K562 (cell line): ENCODE measurements around the gene NEURL4. TPM values are rescaled to one million over a fixed set of nuclear protein-coding genes. Genes with fewer than 3 reads are reported as not detected.

ENCODE experiments used
- ATAC-seq: fragments of 200-7000 bp; cut with Tn5 transposase; 3 replicates; pipeline ENCODE4 v1.9.1; 2020; ENCODE audit warnings: moderate library complexity
- BruUV-seq: library from RNA; stranded (reverse); fragments of 400-500 nt; replicated peaks from 2 replicates; lab custom pipeline; 2021; lab: Mats Ljungman, UMichigan
- CTCF ChIA-PET: fragments of 300-600 bp; formaldehyde crosslinking; extraction: SDS; loops from one replicate; lab custom pipeline; 2021; ENCODE audit warnings: low intra/inter-chr PET ratio; lab: Yijun Ruan, JAX
- POLR2A ChIA-PET: fragments of 300-600, 350-650 bp; sonication (Branson Sonifier 250); formaldehyde crosslinking; extraction: SDS; loops from one replicate; lab custom pipeline; 2021; ENCODE audit warnings: antibody characterized with exemption, inconsistent platforms; lab: Yijun Ruan, JAX
- DNase-seq, 4 experiments: peaks; one replicate each; pipeline versions ENCODE4 v3.0.0 to v3.0.0-alpha.2; 2011 to 2018; ENCODE audit warnings: low spot score in 3 of 4, mixed read lengths in 3 of 4; ENCODE audit errors: extremely low read depth in 1 of 4
- FAIRE-seq: peaks from 2 replicates; lab custom pipeline; 2011; peaks lifted over from hg19 to GRCh38; lab: Jason Lieb, UNC
- H2AFZ ChIP-seq: 2 replicates; pipeline ENCODE4 v1.6.0; 2011; ENCODE audit warnings: low read depth, low read length, control low read depth, inconsistent platforms
- H3K27ac ChIP-seq: fragments of 200-600 bp; 3 replicates; pipeline ENCODE4 v1.8.0; 2011; ENCODE audit warnings: low read depth, mild to moderate bottlenecking, control low read depth, inconsistent platforms, low read length, moderate library complexity, mixed read lengths; ENCODE audit errors: extremely low read depth
- H3K27me3 ChIP-seq, 2 experiments: fragments of 300-600 bp in 1 of 2; 2 replicates in 1 of 2; 3 replicates in 1 of 2; pipeline versions ENCODE4 v1.6.0 to v1.8.0; 2011; ENCODE audit warnings: inconsistent platforms in 2 of 2, low read length in 2 of 2, mild to moderate bottlenecking in 1 of 2, mixed read lengths in 1 of 2, moderate library complexity in 1 of 2; ENCODE audit not compliant: control insufficient read depth in 2 of 2, insufficient read depth in 2 of 2
- H3K36me3 ChIP-seq: fragments of 300-600 bp; 3 replicates; pipeline ENCODE4 v1.8.0; 2011; ENCODE audit warnings: mild to moderate bottlenecking, low read length, inconsistent platforms; ENCODE audit not compliant: control insufficient read depth, insufficient read depth
- H3K4me1 ChIP-seq, 2 experiments: fragments of 200-600 bp in 1 of 2; replicated peaks in 1 of 2; 2 replicates in 1 of 2; 3 replicates in 1 of 2; pipeline versions ENCODE4 v1.5.1 to v1.8.0; 2011; ENCODE audit warnings: inconsistent platforms in 2 of 2, low read length in 2 of 2, mild to moderate bottlenecking in 1 of 2, mixed read lengths in 1 of 2, moderate library complexity in 1 of 2; ENCODE audit not compliant: control insufficient read depth in 2 of 2, insufficient read depth in 2 of 2
- H3K4me2 ChIP-seq: 2 replicates; pipeline ENCODE4 v1.6.1; 2011; ENCODE audit warnings: low read length, control low read depth, inconsistent platforms, mixed read lengths; ENCODE audit not compliant: insufficient read depth
- H3K4me3 ChIP-seq: fragments of 200-600 bp; sonication (generic), shearing (Covaris generic); 2 replicates; pipeline ENCODE4 v1.5.1; 2016; ENCODE audit warnings: control low read depth, inconsistent platforms
- H3K79me2 ChIP-seq: fragments of 200-600 bp; 3 replicates; pipeline ENCODE4 v1.8.0; 2011; ENCODE audit warnings: low read length, inconsistent platforms; ENCODE audit not compliant: control insufficient read depth, insufficient read depth
- H3K9ac ChIP-seq, 2 experiments: 2 replicates each; pipeline versions ENCODE4 v1.6.0 to v1.6.1; 2011; ENCODE audit warnings: low read depth in 2 of 2, low read length in 2 of 2, control low read depth in 1 of 2, inconsistent platforms in 1 of 2, mild to moderate bottlenecking in 1 of 2, mixed read lengths in 1 of 2; ENCODE audit not compliant: insufficient read depth in 1 of 2
- H3K9me1 ChIP-seq: one replicate; pipeline ENCODE4 v1.6.0; 2011; ENCODE audit warnings: inconsistent platforms, mild to moderate bottlenecking, low read length, moderate library complexity; ENCODE audit not compliant: control insufficient read depth, insufficient read depth
- H3K9me3 ChIP-seq: replicated peaks from 2 replicates; pipeline ENCODE4 v1.5.1; 2011; ENCODE audit warnings: low read depth, low read length, inconsistent platforms; ENCODE audit not compliant: control insufficient read depth, insufficient read depth
- H4K20me1 ChIP-seq: replicated peaks from 2 replicates; pipeline ENCODE4 v1.6.1; 2011; ENCODE audit warnings: low read length, inconsistent platforms, mixed read lengths; ENCODE audit not compliant: control insufficient read depth, insufficient read depth
- ATF7 ChIP-seq: fragments of 450-650 bp; IDR thresholded peaks from 2 replicates; pipeline ENCODE4 v1.7.1; 2014; ENCODE audit warnings: mild to moderate bottlenecking, moderate library complexity
- BDP1 ChIP-seq: IDR thresholded peaks from 3 replicates; pipeline ENCODE4 v1.6.1; 2011; ENCODE audit not compliant: insufficient read length, insufficient read depth
- CHD1 ChIP-seq: fragments of 200-600 bp; sonication (generic); IDR thresholded peaks from one replicate; pipeline ENCODE4 v1.6.1; 2012; ENCODE audit warnings: mild to moderate bottlenecking, moderate library complexity, low read length, inconsistent platforms
- DDX20 ChIP-seq: fragments of 450-650 bp; IDR thresholded peaks from 2 replicates; pipeline ENCODE4 v1.6.1; 2016; ENCODE audit warnings: missing genetic modification characterization, low read depth, mild to moderate bottlenecking, missing compliant biosample characterization, moderate library complexity
- DIDO1 ChIP-seq: fragments of 450-650 bp; IDR thresholded peaks from 2 replicates; pipeline ENCODE4 v1.6.1; 2016; ENCODE audit warnings: low read depth, missing biosample characterization, missing genetic modification characterization
- EP400 ChIP-seq: fragments of 450-650 bp; IDR thresholded peaks from 2 replicates; pipeline ENCODE4 v1.6.1; 2017; ENCODE audit warnings: antibody characterized with exemption, mild to moderate bottlenecking, moderate library complexity
- FOXM1 ChIP-seq, 2 experiments: fragments of 450-650 bp in 1 of 2; sonication (generic) in 1 of 2; formaldehyde crosslinking in 1 of 2; IDR thresholded peaks; 2 replicates each; pipeline versions ENCODE4 v1.6.1 to v1.9.0; 2017 to 2022; ENCODE audit warnings: low read depth in 2 of 2, mild to moderate bottlenecking in 2 of 2, missing genetic modification reagents in 1 of 2, moderate library complexity in 1 of 2
- GTF2E2 ChIP-seq: fragments of 200-800 bp; sonication (Bioruptor generic); IDR thresholded peaks from 2 replicates; pipeline ENCODE4 v1.6.1; 2016; ENCODE audit warnings: missing genetic modification characterization, missing compliant biosample characterization
- PREB ChIP-seq: sonication (generic); formaldehyde crosslinking; IDR thresholded peaks from 2 replicates; pipeline ENCODE4 v1.8.1; 2023; ENCODE audit warnings: mild to moderate bottlenecking, missing genetic modification reagents
- PRPF4 ChIP-seq: fragments of 200-400 bp; formaldehyde crosslinking; IDR thresholded peaks from one replicate; pipeline ENCODE4 v1.6.1; 2017; ENCODE audit warnings: low read length, low read depth, mild to moderate bottlenecking; ENCODE audit not compliant: insufficient read depth, poor library complexity, severe bottlenecking
- TRIM24 ChIP-seq, 2 experiments: fragments of 450-650 bp; IDR thresholded peaks; 2 replicates each; pipeline ENCODE4 v1.6.1; 2016
- YY1 ChIP-seq, 3 experiments: IDR thresholded peaks; 2 replicates each; pipeline ENCODE4 v1.6.1; 2011; ENCODE audit warnings: low read length in 2 of 3, mild to moderate bottlenecking in 2 of 3, moderate library complexity in 2 of 3, borderline replicate concordance in 1 of 3, control low read depth in 1 of 3, low read depth in 1 of 3; ENCODE audit not compliant: insufficient read depth in 3 of 3, insufficient replicate concordance in 2 of 3, control insufficient read depth in 1 of 3, insufficient read length in 1 of 3; ENCODE audit errors: extremely low read depth in 1 of 3
- ZNF79 ChIP-seq: fragments of 250-450 bp; sonication (Bioruptor Pico); IDR thresholded peaks from 2 replicates; pipeline ENCODE4 v1.4.0; 2020; ENCODE audit warnings: low read depth, mild to moderate bottlenecking, moderate library complexity
- ZSCAN32 ChIP-seq: fragments of 450-650 bp; formaldehyde crosslinking; IDR thresholded peaks from 2 replicates; pipeline ENCODE4 v1.4.0; 2020; ENCODE audit warnings: mild to moderate bottlenecking, moderate library complexity
- WGBS: fragments of 100-300 bp; shearing (Covaris generic); methylation state at CpG from one replicate; pipeline ENCODE4 v1.1.6; 2016; ENCODE audit warnings: low coverage, mixed read lengths; ENCODE audit not compliant: insufficient coverage; ENCODE audit errors: missing lambda C conversion rate; 5-methylcytosine and 5-hydroxymethylcytosine counted together
- in situ Hi-C: fragments of 300-500 bp; cut with MboI; formaldehyde crosslinking; loops from 4 replicates; pipeline ENCODE4 v1.15.0; 2018; ENCODE audit warnings: inconsistent platforms, mixed read lengths
- intact Hi-C: fragments of 100-400 bp; cut with micrococcal nuclease; formaldehyde crosslinking; loops from 2 replicates; pipeline ENCODE4 v1.14.2; 2022
- polyA plus RNA-seq, 8 experiments: library from polyadenylated mRNA; depleted of rRNA in 4 of 8; stranded (reverse) in 5 of 8; unstranded in 3 of 8; fragments of >200 nt; fragmentation: Nextera tagmentation in 2 of 8; fragmentation: Illumina TruSeq in 1 of 8; extraction: Ambion mirVana in 2 of 8; extraction: Trizol in 1 of 8; gene quantifications; 2 replicates each; pipeline versions ENCODE4 v1.2.1 to v1.2.3, GENCODE V29; 2011 to 2014; ENCODE audit warnings: inconsistent platforms in 1 of 8, missing spikeins in 1 of 8
- total RNA-seq, 7 experiments: library from RNA; depleted of rRNA in 6 of 7; stranded (reverse); fragments of >200 nt in 6 of 7; fragmentation: Illumina TruSeq in 2 of 7; extraction: Trizol in 2 of 7; gene quantifications; 2 replicates each; pipeline versions ENCODE4 v1.2.1 to v1.2.3, GENCODE V29; 2011 to 2021; ENCODE audit warnings: low replicate concordance in 1 of 7

Gene NEURL4
- total and polyA plus RNA-seq, 9 of the 15 experiments (the other 6 are each of a cell fraction or from before 2014, with no cell fraction given), result 0.08 to 37.4 (median 11.5) TPM

- TF ChIP-seq EP400 (no peak), GTF2E2 (tag) (no peak), CHD1 (no peak), DIDO1 (tag) (no peak), DDX20 (tag) (no peak), TRIM24 (IDR thresholded peaks at IDR 0.05) (no peak), ZNF79 (CRISPR knock-in tag) (no peak), PREB (CRISPR knock-in tag) (no peak), ATF7 (no peak), BDP1 (no peak), ZSCAN32 (CRISPR knock-in tag) (no peak), PRPF4 (no peak), FOXM1 (IDR thresholded peaks at IDR 0.05; ENCODE audit: low read depth) (no peak), FOXM1 (CRISPR knock-in tag; IDR thresholded peaks at IDR 0.05; ENCODE audit: low read depth) (no peak), YY1 (IDR thresholded peaks at IDR 0.05; ENCODE audit: borderline replicate concordance in 1 of 3, control insufficient read depth in 1 of 3, extremely low read depth in 1 of 3, insufficient read depth in 3 of 3, insufficient read length in 1 of 3, insufficient replicate concordance in 2 of 3, low read depth in 1 of 3, low read length in 2 of 3) (no peak)
- Histone ChIP-seq H3K4me2 (no peak overlapping the region), H3K4me1 (peaks cover 0 to 31% of the 10 kb centered on the region in 2 experiments; a peak in 3 of 5 replicates), H3K79me2 (no peaks in the 10 kb centered on the region; the same call in 2 of the 3 replicates), H3K27ac (no peak overlapping the region), H3K36me3 (no peaks in the 10 kb centered on the region), H4K20me1 (no peaks in the 10 kb centered on the region), H3K9me1 (no peaks in the 10 kb centered on the region), H3K4me3 (no peak overlapping the region), H3K27me3 (no peaks in the 10 kb centered on the region), H3K9me3 (no peaks in the 10 kb centered on the region), H2AFZ (no peak overlapping the region), H3K9ac (no peak overlapping the region)
- DNase-seq (no peak), FAIRE-seq (no peak), ATAC-seq (no peak)
- ChIA-PET CTCF (interaction anchor here (1.7 kb wide), 1 partner anchor 203 kb away, joined by 9 read pairs; no protein-coding TSS in a partner anchor), POLR2A (interaction anchor here (1.2 to 1.6 kb wide), 2 partner anchors 45 to 129 kb away, joined by 3 to 7 read pairs; no protein-coding TSS in a partner anchor)
- intact Hi-C loops (loop anchor here (5.0 kb wide), 2 partner anchors 146 to 206 kb away; partner anchors contain the start of gene SENP3), in situ Hi-C loops (loop anchor here (10.0 kb wide), 1 partner anchor 198 kb away; the partner anchor contains the start of gene TNFSF13)
- no TSS peak for BruUV-seq
- 51% methylated on average over 5 of the region's 8 CpGs for WGBS
Observed at GRCh38 chr17:7356756-7357155, 27.6 kb upstream of the NEURL4 start.
